Measurements from ENCODE around the gene MYO1G.

MYO1G gene

GRCh38 chr7:44958645-44959344 lies 20.0 kb downstream of the MYO1G start:
- H3K4me3 ChIP-seq (ENCODE audit: low read length), result no peak overlapping the region
- no peak overlapping the region for H3K9ac ChIP-seq (ENCODE audit: low read length)
- no peaks in the 10 kb centered on the region for H3K9me3 ChIP-seq (ENCODE audit: control insufficient read depth, low read length)
- no peaks in the 10 kb centered on the region for H3K36me3 ChIP-seq (ENCODE audit: control insufficient read depth, insufficient read depth, low read length)
- peaks cover 29% of the 10 kb centered on the region for H3K27me3 ChIP-seq (ENCODE audit: control insufficient read depth, insufficient read depth, low read length)
- no peaks in the 10 kb centered on the region for H3K4me1 ChIP-seq (ENCODE audit: control insufficient read depth, insufficient read depth, low read length)

GRCh38 chr7:44956157-44956766 lies 22.6 kb downstream of the MYO1G start:
- no peaks in the 10 kb centered on the region for H3K9me3 ChIP-seq (ENCODE audit: control insufficient read depth, low read length)
- H3K36me3 ChIP-seq (ENCODE audit: control insufficient read depth, insufficient read depth, low read length), result no peaks in the 10 kb centered on the region
- H3K27me3 ChIP-seq (ENCODE audit: control insufficient read depth, insufficient read depth, low read length), result peaks cover 6% of the 10 kb centered on the region
- H3K4me3 ChIP-seq (ENCODE audit: low read length), result no peak overlapping the region
- no peaks in the 10 kb centered on the region for H3K4me1 ChIP-seq (ENCODE audit: control insufficient read depth, insufficient read depth, low read length)
- H3K9ac ChIP-seq (ENCODE audit: low read length), result no peak overlapping the region

- Histone ChIP-seq H3K4me3 (ENCODE audit: low read length) (no peak overlapping the region), H3K36me3 (ENCODE audit: control insufficient read depth, insufficient read depth, low read length) (no peaks in the 10 kb centered on the region), H3K9me3 (ENCODE audit: control insufficient read depth, low read length) (no peaks in the 10 kb centered on the region), H3K27me3 (ENCODE audit: control insufficient read depth, insufficient read depth, low read length) (peaks cover 6% of the 10 kb centered on the region), H3K9ac (ENCODE audit: low read length) (no peak overlapping the region), H3K4me1 (ENCODE audit: control insufficient read depth, insufficient read depth, low read length) (no peaks in the 10 kb centered on the region)
Measured at GRCh38 chr7:44955733-44956132, 23.1 kb downstream of the MYO1G start.

- Histone ChIP-seq H3K27me3 (ENCODE audit: control insufficient read depth, insufficient read depth, low read length) (no peaks in the 10 kb centered on the region), H3K4me3 (ENCODE audit: low read length) (no peak overlapping the region), H3K36me3 (ENCODE audit: control insufficient read depth, insufficient read depth, low read length) (no peaks in the 10 kb centered on the region), H3K4me1 (ENCODE audit: control insufficient read depth, insufficient read depth, low read length) (no peaks in the 10 kb centered on the region), H3K9ac (ENCODE audit: low read length) (no peak overlapping the region), H3K9me3 (ENCODE audit: control insufficient read depth, low read length) (no peaks in the 10 kb centered on the region)
Measured at GRCh38 chr7:44953156-44953555, 25.7 kb downstream of the MYO1G start.

- no peak overlapping the region for H3K4me3 ChIP-seq (ENCODE audit: low read length)
- no peak overlapping the region for H3K9ac ChIP-seq (ENCODE audit: low read length)
- no peaks in the 10 kb centered on the region for H3K36me3 ChIP-seq (ENCODE audit: control insufficient read depth, insufficient read depth, low read length)
- no peaks in the 10 kb centered on the region for H3K4me1 ChIP-seq (ENCODE audit: control insufficient read depth, insufficient read depth, low read length)
- no peaks in the 10 kb centered on the region for H3K9me3 ChIP-seq (ENCODE audit: control insufficient read depth, low read length)
- no peaks in the 10 kb centered on the region for H3K27me3 ChIP-seq (ENCODE audit: control insufficient read depth, insufficient read depth, low read length)
Measured at GRCh38 chr7:44949303-44949702, 29.5 kb downstream of the MYO1G start.

GRCh38 chr7:44945479-44945878 lies 33.3 kb downstream of the MYO1G start:
- H3K4me3 ChIP-seq (ENCODE audit: low read length), result no peak overlapping the region
- no peaks in the 10 kb centered on the region for H3K4me1 ChIP-seq (ENCODE audit: control insufficient read depth, insufficient read depth, low read length)
- no peak overlapping the region for H3K9ac ChIP-seq (ENCODE audit: low read length)
- no peaks in the 10 kb centered on the region for H3K36me3 ChIP-seq (ENCODE audit: control insufficient read depth, insufficient read depth, low read length)
- H3K9me3 ChIP-seq (ENCODE audit: control insufficient read depth, low read length), result no peaks in the 10 kb centered on the region
- no peaks in the 10 kb centered on the region for H3K27me3 ChIP-seq (ENCODE audit: control insufficient read depth, insufficient read depth, low read length)

GRCh38 chr7:44944821-44945220 lies 34.0 kb downstream of the MYO1G start:
- no peak overlapping the region for H3K9ac ChIP-seq (ENCODE audit: low read length)
- H3K27me3 ChIP-seq (ENCODE audit: control insufficient read depth, insufficient read depth, low read length), result no peaks in the 10 kb centered on the region
- H3K9me3 ChIP-seq (ENCODE audit: control insufficient read depth, low read length), result no peaks in the 10 kb centered on the region
- no peak overlapping the region for H3K4me3 ChIP-seq (ENCODE audit: low read length)
- no peaks in the 10 kb centered on the region for H3K36me3 ChIP-seq (ENCODE audit: control insufficient read depth, insufficient read depth, low read length)
- H3K4me1 ChIP-seq (ENCODE audit: control insufficient read depth, insufficient read depth, low read length), result no peaks in the 10 kb centered on the region

- Histone ChIP-seq H3K36me3 (ENCODE audit: control insufficient read depth, insufficient read depth, low read length) (no peaks in the 10 kb centered on the region), H3K9me3 (ENCODE audit: control insufficient read depth, low read length) (no peaks in the 10 kb centered on the region), H3K4me3 (ENCODE audit: low read length) (no peak overlapping the region)
Measured at GRCh38 chr7:44943631-44944030, 35.2 kb downstream of the MYO1G start.

GRCh38 chr7:44937426-44937825 lies 41.4 kb downstream of the MYO1G start:
- H3K4me1 ChIP-seq (ENCODE audit: control insufficient read depth, insufficient read depth, low read length), result no peaks in the 10 kb centered on the region
- no peaks in the 10 kb centered on the region for H3K9me3 ChIP-seq (ENCODE audit: control insufficient read depth, low read length)
- no peak overlapping the region for H3K9ac ChIP-seq (ENCODE audit: low read length)
- peaks cover 4% of the 10 kb centered on the region for H3K27me3 ChIP-seq (ENCODE audit: control insufficient read depth, insufficient read depth, low read length)
- no peaks in the 10 kb centered on the region for H3K36me3 ChIP-seq (ENCODE audit: control insufficient read depth, insufficient read depth, low read length)
- H3K4me3 ChIP-seq (ENCODE audit: low read length), result no peak overlapping the region

More at GRCh38 chr7:44943631-44944030, 35.2 kb downstream of the MYO1G start:
- no peak overlapping the region for H3K9ac ChIP-seq (ENCODE audit: low read length)
- H3K4me1 ChIP-seq (ENCODE audit: control insufficient read depth, insufficient read depth, low read length), result no peaks in the 10 kb centered on the region
- H3K27me3 ChIP-seq (ENCODE audit: control insufficient read depth, insufficient read depth, low read length), result no peaks in the 10 kb centered on the region

- H3K9me3 ChIP-seq (ENCODE audit: control insufficient read depth, low read length), result no peaks in the 10 kb centered on the region
- no peaks in the 10 kb centered on the region for H3K36me3 ChIP-seq (ENCODE audit: control insufficient read depth, insufficient read depth, low read length)
- no peaks in the 10 kb centered on the region for H3K4me1 ChIP-seq (ENCODE audit: control insufficient read depth, insufficient read depth, low read length)
- H3K9ac ChIP-seq (ENCODE audit: low read length), result no peak overlapping the region
- peaks cover 4% of the 10 kb centered on the region for H3K27me3 ChIP-seq (ENCODE audit: control insufficient read depth, insufficient read depth, low read length)
- no peak overlapping the region for H3K4me3 ChIP-seq (ENCODE audit: low read length)
Measured at GRCh38 chr7:44936322-44936721, 42.5 kb downstream of the MYO1G start.

GRCh38 chr7:44935583-44935982 lies 43.2 kb downstream of the MYO1G start:
- Histone ChIP-seq H3K4me1 (ENCODE audit: control insufficient read depth, insufficient read depth, low read length) (no peaks in the 10 kb centered on the region), H3K4me3 (ENCODE audit: low read length) (no peak overlapping the region), H3K27me3 (ENCODE audit: control insufficient read depth, insufficient read depth, low read length) (peaks cover 4% of the 10 kb centered on the region), H3K36me3 (ENCODE audit: control insufficient read depth, insufficient read depth, low read length) (no peaks in the 10 kb centered on the region), H3K9me3 (ENCODE audit: control insufficient read depth, low read length) (no peaks in the 10 kb centered on the region), H3K9ac (ENCODE audit: low read length) (no peak overlapping the region)

- Histone ChIP-seq H3K36me3 (ENCODE audit: control insufficient read depth, insufficient read depth, low read length) (no peaks in the 10 kb centered on the region), H3K4me1 (ENCODE audit: control insufficient read depth, insufficient read depth, low read length) (no peaks in the 10 kb centered on the region), H3K27me3 (ENCODE audit: control insufficient read depth, insufficient read depth, low read length) (peaks cover 4% of the 10 kb centered on the region), H3K4me3 (ENCODE audit: low read length) (no peak overlapping the region), H3K9ac (ENCODE audit: low read length) (no peak overlapping the region), H3K9me3 (ENCODE audit: control insufficient read depth, low read length) (no peaks in the 10 kb centered on the region)
Measured at GRCh38 chr7:44935016-44935415, 43.8 kb downstream of the MYO1G start.

Data from mucosa of stomach (tissue), 1 donor.